Fibroblast of lung (primary cell): ENCODE results near the gene WFDC2.

Experiments used
- EZH2 ChIP-seq: IDR thresholded peaks from 2 replicates; pipeline ENCODE4 v1.5.1; 2012; ENCODE audit warnings: low read length, control low read depth, mild to moderate bottlenecking; ENCODE audit errors: missing control alignments
- TF ChIP-seq, protein P1 (sequence below), 2 donors: IDR thresholded peaks in 1 of 2; conservative IDR thresholded peaks in 1 of 2; 1 replicate in 1 of 2; 2 replicates in 1 of 2; pipeline ENCODE4 v1.5.1; 2011 to 2012; ENCODE audit warnings: low read length in 2 of 2, control low read depth in 1 of 2, inconsistent platforms in 1 of 2, low read depth in 1 of 2, mild to moderate bottlenecking in 1 of 2

DNA sequence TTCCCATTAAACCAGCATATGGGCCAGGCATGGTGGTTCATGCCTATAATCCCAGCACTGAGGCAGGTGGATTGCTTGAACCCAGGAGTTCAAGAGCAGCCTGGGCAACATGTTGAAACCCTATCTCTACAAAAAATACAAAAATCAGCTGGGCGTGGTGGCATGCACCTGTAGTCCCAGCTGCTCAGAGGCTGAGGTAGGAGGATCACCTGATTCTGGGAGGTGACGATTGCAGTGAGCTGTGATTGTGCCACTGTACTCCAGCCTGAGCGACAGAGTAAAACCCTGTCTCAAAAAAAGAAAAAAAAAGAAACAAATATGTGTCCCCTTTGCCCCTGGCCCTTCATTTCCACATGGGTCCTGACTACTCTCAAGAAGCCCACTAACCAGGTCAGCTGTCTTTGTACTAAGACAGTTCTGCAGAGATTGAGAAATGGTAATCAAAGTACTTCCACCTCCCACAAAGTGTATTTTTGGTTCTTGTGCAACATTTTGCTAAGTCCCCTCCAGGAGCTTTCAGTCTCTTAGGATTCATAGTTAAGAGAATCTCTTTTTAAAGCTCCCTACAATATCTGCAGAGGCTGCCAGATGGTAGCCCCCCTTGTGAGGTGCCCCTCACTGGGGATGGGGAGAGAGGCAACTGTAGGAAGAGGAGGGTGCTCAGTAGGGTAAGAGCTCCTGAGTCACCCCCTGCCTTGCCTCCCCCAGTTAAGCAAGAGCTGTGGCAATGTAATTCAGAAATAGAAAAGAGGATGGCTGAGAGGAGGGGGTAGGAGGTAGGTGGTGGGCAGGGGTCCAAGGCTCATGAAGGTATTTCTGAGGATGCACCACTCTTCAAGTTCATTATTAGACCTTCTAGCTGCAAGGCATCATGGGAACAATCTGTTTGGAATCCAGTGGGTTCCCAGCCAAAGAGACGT is 16.5 kb upstream of the WFDC2 start:
- TF ChIP-seq, protein P1, sequence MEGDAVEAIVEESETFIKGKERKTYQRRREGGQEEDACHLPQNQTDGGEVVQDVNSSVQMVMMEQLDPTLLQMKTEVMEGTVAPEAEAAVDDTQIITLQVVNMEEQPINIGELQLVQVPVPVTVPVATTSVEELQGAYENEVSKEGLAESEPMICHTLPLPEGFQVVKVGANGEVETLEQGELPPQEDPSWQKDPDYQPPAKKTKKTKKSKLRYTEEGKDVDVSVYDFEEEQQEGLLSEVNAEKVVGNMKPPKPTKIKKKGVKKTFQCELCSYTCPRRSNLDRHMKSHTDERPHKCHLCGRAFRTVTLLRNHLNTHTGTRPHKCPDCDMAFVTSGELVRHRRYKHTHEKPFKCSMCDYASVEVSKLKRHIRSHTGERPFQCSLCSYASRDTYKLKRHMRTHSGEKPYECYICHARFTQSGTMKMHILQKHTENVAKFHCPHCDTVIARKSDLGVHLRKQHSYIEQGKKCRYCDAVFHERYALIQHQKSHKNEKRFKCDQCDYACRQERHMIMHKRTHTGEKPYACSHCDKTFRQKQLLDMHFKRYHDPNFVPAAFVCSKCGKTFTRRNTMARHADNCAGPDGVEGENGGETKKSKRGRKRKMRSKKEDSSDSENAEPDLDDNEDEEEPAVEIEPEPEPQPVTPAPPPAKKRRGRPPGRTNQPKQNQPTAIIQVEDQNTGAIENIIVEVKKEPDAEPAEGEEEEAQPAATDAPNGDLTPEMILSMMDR (conservative IDR thresholded peaks at IDR 0.05 in 1 of 2, IDR thresholded peaks at IDR 0.05 in 1 of 2; ENCODE audit: low read depth in 1 of 2, low read length in 2 of 2), result no peak
- no peak for TF ChIP-seq EZH2
